Measurements from ENCODE around the gene RBM48. TPM values are rescaled to one million over a fixed set of nuclear protein-coding genes. Genes with fewer than 3 reads are reported as not detected.
"Not testable (repeated sequence)": the region's sequence is repeated elsewhere in the genome, so short reads cannot be mapped to it uniquely, and the experiment has no call there.

RBM48 gene
- total RNA-seq (2022) (8.2 and 10.9 TPM in 2 replicates), Bru-seq, nascent RNA (percentile 76 among the genes with signal in this experiment), BruChase-seq, experiment 1, labeled RNA remaining after a 6-hour chase (percentile 59 among the genes with signal in this experiment), BruChase-seq, experiment 2, labeled RNA remaining after a 2-hour chase (percentile 74 among the genes with signal in this experiment)
- long read RNA-seq, transcript RBM48-201 (5 exons, 1,742 nt): major isoform, 17 of 21 reads
- long read RNA-seq, partial matches to known transcripts: 2 of 21 reads
- long read RNA-seq, other reads (novel, unspliced or antisense): 2 of 21 reads

- CTCF ChIA-PET: interaction anchor here (0.6 to 1.4 kb wide), 10 partner anchors 15 to 528 kb away, joined by 3 to 7 read pairs (median 4); no protein-coding TSS in a partner anchor
- no peaks in the 10 kb centered on the region for H3K27me3 Mint-ChIP-seq (ENCODE audit: unreplicated experiment)
- no peak for TF ChIP-seq CTCF (IDR thresholded peaks at IDR 0.05; ENCODE audit: unreplicated experiment)
- H3K36me3 Mint-ChIP-seq (ENCODE audit: insufficient read depth, unreplicated experiment): peaks cover 31% of the 10 kb centered on the region
- peak within 1 kb of the TSS; percentile 85 for H3K4me3 Mint-ChIP-seq (ENCODE audit: low read depth, unreplicated experiment)
- H3K9me3 Mint-ChIP-seq (ENCODE audit: low read depth, unreplicated experiment): no peaks in the 10 kb centered on the region
- intact Hi-C loops (cut with micrococcal nuclease; ENCODE audit: unreplicated experiment): loop anchor here (10.0 kb wide), 2 partner anchors 306 to 526 kb away; partner anchors contain the start of gene CDK6
- peak; percentile 88 for DNase-seq
- H3K27ac Mint-ChIP-seq (ENCODE audit: unreplicated experiment): peak within 1 kb of the TSS; percentile 99
- TSS peak; percentile 58 for BruUV-seq (replicated peaks)
- peaks cover 14% of the 10 kb centered on the region for H3K4me1 Mint-ChIP-seq (ENCODE audit: low read depth, unreplicated experiment)
Observed at GRCh38 chr7:92528188-92528957, at the start of gene RBM48, which contains the start of gene PEX1. Gene RBM48, plus strand, starts transcription at chr7:92528795. Its CDS starts 19 bp downstream, at chr7:92528814. Gene PEX1, minus strand, starts transcription at chr7:92528520. Its CDS starts 85 bp downstream, at chr7:92528435.

- H3K27ac Mint-ChIP-seq (ENCODE audit: unreplicated experiment); H3K4me3 Mint-ChIP-seq (ENCODE audit: low read depth, unreplicated experiment); H3K4me1 Mint-ChIP-seq (ENCODE audit: low read depth, unreplicated experiment); H3K27me3 Mint-ChIP-seq (ENCODE audit: unreplicated experiment); H3K9me3 Mint-ChIP-seq (ENCODE audit: low read depth, unreplicated experiment); H3K36me3 Mint-ChIP-seq (ENCODE audit: insufficient read depth, unreplicated experiment); intact Hi-C loops (cut with micrococcal nuclease; ENCODE audit: unreplicated experiment); CTCF ChIA-PET; BruUV-seq (replicated peaks); DNase-seq: not testable (repeated sequence)
Observed at GRCh38 chr7:92479146-92479545, 49.4 kb upstream of the RBM48 start.

GRCh38 chr7:92483624-92484023 lies 45.0 kb upstream of the RBM48 start:
- DNase-seq; BruUV-seq (replicated peaks); H3K27ac Mint-ChIP-seq (ENCODE audit: unreplicated experiment); H3K9me3 Mint-ChIP-seq (ENCODE audit: low read depth, unreplicated experiment); H3K36me3 Mint-ChIP-seq (ENCODE audit: insufficient read depth, unreplicated experiment); CTCF ChIA-PET; H3K4me1 Mint-ChIP-seq (ENCODE audit: low read depth, unreplicated experiment); H3K27me3 Mint-ChIP-seq (ENCODE audit: unreplicated experiment); intact Hi-C loops (cut with micrococcal nuclease; ENCODE audit: unreplicated experiment); H3K4me3 Mint-ChIP-seq (ENCODE audit: low read depth, unreplicated experiment): not testable (repeated sequence)

GRCh38 chr7:92484226-92484625 lies 44.4 kb upstream of the RBM48 start:
- H3K27me3 Mint-ChIP-seq (ENCODE audit: unreplicated experiment); CTCF ChIA-PET; H3K4me1 Mint-ChIP-seq (ENCODE audit: low read depth, unreplicated experiment); BruUV-seq (replicated peaks); H3K4me3 Mint-ChIP-seq (ENCODE audit: low read depth, unreplicated experiment); intact Hi-C loops (cut with micrococcal nuclease; ENCODE audit: unreplicated experiment); H3K27ac Mint-ChIP-seq (ENCODE audit: unreplicated experiment); H3K36me3 Mint-ChIP-seq (ENCODE audit: insufficient read depth, unreplicated experiment); DNase-seq; H3K9me3 Mint-ChIP-seq (ENCODE audit: low read depth, unreplicated experiment): not testable (repeated sequence)

- Mint-ChIP-seq H3K4me1 (ENCODE audit: low read depth, unreplicated experiment) (no peaks in the 10 kb centered on the region), H3K36me3 (ENCODE audit: insufficient read depth, unreplicated experiment) (no peaks in the 10 kb centered on the region), H3K9me3 (ENCODE audit: low read depth, unreplicated experiment) (no peaks in the 10 kb centered on the region), H3K27me3 (ENCODE audit: unreplicated experiment) (no peaks in the 10 kb centered on the region), H3K27ac (ENCODE audit: unreplicated experiment) (no peak overlapping the region), H3K4me3 (ENCODE audit: low read depth, unreplicated experiment) (no peak overlapping the region)
- CTCF ChIA-PET: no interaction called here
- no peak for TF ChIP-seq CTCF (IDR thresholded peaks at IDR 0.05; ENCODE audit: unreplicated experiment)
- BruUV-seq (replicated peaks): no TSS peak
- intact Hi-C loops (cut with micrococcal nuclease; ENCODE audit: unreplicated experiment): no loop called here
- no peak for DNase-seq
Observed at GRCh38 chr7:92485267-92485892, 43.2 kb upstream of the RBM48 start.

Measured in Calu3 (cell line).